GM03348 (cell line): Measurements from ENCODE around the gene SLC29A1.
"Not testable (repeated sequence)": the region's sequence is repeated elsewhere in the genome, so short reads cannot be mapped to it uniquely, and the experiment has no call there.

Source experiments
- DNase-seq: peaks from one replicate; pipeline ENCODE4 v3.0.0; 2012; ENCODE audit warnings: low spot score

SLC29A1 gene

GRCh38 chr6:44223319-44224028 is at the start of gene SLC29A1:
Gene SLC29A1 (plus strand): TSS chr6:44223595. CDS start chr6:44227314, 3,719 bp downstream.
- DNase-seq: peak; percentile 94

- DNase-seq: no peak
Observed at GRCh38 chr6:44176130-44176761, 47.1 kb upstream of the SLC29A1 start.

GRCh38 chr6:44176762-44177509 is 46.5 kb upstream of the SLC29A1 start:
- DNase-seq: no peak

GRCh38 chr6:44177691-44178423 is 45.5 kb upstream of the SLC29A1 start:
- peak; percentile 86 for DNase-seq

GRCh38 chr6:44178424-44179071 is 44.8 kb upstream of the SLC29A1 start:
- DNase-seq: no peak

- DNase-seq: no peak
Observed at GRCh38 chr6:44179072-44179536, 44.3 kb upstream of the SLC29A1 start.

- DNase-seq: no peak
Observed at GRCh38 chr6:44179648-44180047, 43.7 kb upstream of the SLC29A1 start.

GRCh38 chr6:44180406-44180805 is 43.0 kb upstream of the SLC29A1 start:
- no peak for DNase-seq

- DNase-seq: no peak
Observed at GRCh38 chr6:44180886-44181285, 42.5 kb upstream of the SLC29A1 start.

- not testable (repeated sequence) for DNase-seq
Observed at GRCh38 chr6:44181784-44182183, 41.6 kb upstream of the SLC29A1 start.

- DNase-seq: no peak
Observed at GRCh38 chr6:44182911-44183390, 40.4 kb upstream of the SLC29A1 start.

- no peak for DNase-seq
Observed at GRCh38 chr6:44183783-44184182, 39.6 kb upstream of the SLC29A1 start.

GRCh38 chr6:44185356-44185755 is 38.0 kb upstream of the SLC29A1 start:
- DNase-seq: not testable (repeated sequence)

GRCh38 chr6:44185953-44186634 is 37.3 kb upstream of the SLC29A1 start:
- DNase-seq: no peak

- DNase-seq: no peak
Observed at GRCh38 chr6:44186635-44187025, 36.8 kb upstream of the SLC29A1 start.

- DNase-seq: no peak
Observed at GRCh38 chr6:44188819-44189218, 34.6 kb upstream of the SLC29A1 start.

GRCh38 chr6:44189257-44189656 is 34.1 kb upstream of the SLC29A1 start:
- DNase-seq: no peak

- DNase-seq: no peak
Observed at GRCh38 chr6:44190715-44191114, 32.7 kb upstream of the SLC29A1 start.

- DNase-seq: no peak
Observed at GRCh38 chr6:44192428-44193041, 30.9 kb upstream of the SLC29A1 start.

- DNase-seq: no peak
Observed at GRCh38 chr6:44193307-44193910, 30.0 kb upstream of the SLC29A1 start.
